Muscle of leg (tissue), 11 donors: ENCODE results near the gene SLC22A1. TPM values are rescaled to one million over a fixed set of nuclear protein-coding genes. Genes with fewer than 3 reads are reported as not detected.
"Not testable (repeated sequence)": the region's sequence is repeated elsewhere in the genome, so short reads cannot be mapped to it uniquely, and the experiment has no call there.

ENCODE experiments used
- DNase-seq: peaks from one replicate; pipeline ENCODE4 v3.0.0; 2013
- H3K27ac ChIP-seq: one replicate; pipeline ENCODE4 v1.5.1; 2013; ENCODE audit warnings: mild to moderate bottlenecking, low read length, control low read depth
- H3K27me3 ChIP-seq: one replicate; pipeline ENCODE4 v1.6.1; 2013; ENCODE audit warnings: low read length; ENCODE audit not compliant: control insufficient read depth, insufficient read depth
- H3K36me3 ChIP-seq: one replicate; pipeline ENCODE4 v1.6.1; 2013; ENCODE audit warnings: low read length; ENCODE audit not compliant: control insufficient read depth, insufficient read depth
- H3K4me1 ChIP-seq: one replicate; pipeline ENCODE4 v1.6.1; 2013; ENCODE audit warnings: low read length; ENCODE audit not compliant: control insufficient read depth, insufficient read depth
- H3K4me3 ChIP-seq: one replicate; pipeline ENCODE4 v1.5.1; 2013; ENCODE audit warnings: low read length, control low read depth
- H3K9me3 ChIP-seq: replicated peaks from 2 replicates; pipeline ENCODE4 v1.6.1; 2013; ENCODE audit warnings: low read depth, low read length; ENCODE audit not compliant: control insufficient read depth
- WGBS: methylation state at CpG from one replicate; pipeline ENCODE4 v1.1.5; 2013; ENCODE audit warnings: missing lambda C conversion rate; ENCODE audit not compliant: insufficient coverage; 5-methylcytosine and 5-hydroxymethylcytosine counted together
- polyA plus RNA-seq, 8 donors: library from polyadenylated mRNA; unstranded; fragments of 120-200 nt; gene quantifications; one replicate each; pipeline versions ENCODE4 v1.2.1 to v1.2.3, GENCODE V29; 2013; ENCODE audit warnings: inconsistent platforms in 1 of 8, low replicate concordance in 1 of 8; ENCODE audit not compliant: insufficient read length in 8 of 8, insufficient read depth in 1 of 8
- total RNA-seq: library from RNA; stranded (reverse); fragments of 120-200 nt; gene quantifications from one replicate; pipeline ENCODE4 v1.2.4, GENCODE V29; 2013

SLC22A1 gene
- total and polyA plus RNA-seq, 9 donors, result 0.13 to 1.2 (median 0.53) TPM

DNA sequence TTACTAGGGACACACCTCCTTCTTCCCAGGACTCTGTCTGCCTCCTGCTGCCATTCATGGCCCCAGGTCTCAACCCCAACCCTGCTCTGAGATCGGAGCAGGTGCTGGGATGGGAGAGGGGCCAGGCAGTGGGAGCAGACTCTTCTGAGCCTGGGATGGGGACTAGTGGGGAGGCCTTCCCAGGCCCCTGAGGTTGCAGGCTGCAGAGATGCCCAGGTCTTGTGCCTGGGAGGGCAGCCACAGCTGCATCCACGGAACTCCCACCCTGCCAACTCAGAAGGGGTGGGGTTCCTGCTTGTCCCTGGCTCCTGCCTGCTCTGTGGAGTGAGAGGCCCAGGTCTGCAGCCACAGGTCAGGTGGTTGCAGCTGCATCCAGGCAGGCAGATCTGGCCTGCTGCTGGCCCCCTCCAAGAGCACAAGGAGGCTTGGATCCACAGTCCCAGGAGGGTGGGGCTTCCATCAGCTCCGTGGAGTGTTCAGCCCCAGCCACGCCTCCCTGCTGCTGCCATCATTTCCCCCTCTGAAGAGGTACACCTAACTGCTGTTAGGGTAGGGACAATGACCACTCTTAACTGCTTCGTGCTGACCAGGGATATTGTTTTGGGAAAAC lies 2.9 kb upstream of the SLC22A1 start:
- WGBS, result 83% methylated on average over 1 of the region's 5 CpGs
- no peak overlapping the region for H3K4me3 ChIP-seq
- peaks cover 6% of the 10 kb centered on the region for H3K9me3 ChIP-seq
- H3K27ac ChIP-seq, result no peak overlapping the region
- H3K36me3 ChIP-seq, result peaks cover 25% of the 10 kb centered on the region
- H3K27me3 ChIP-seq, result no peaks in the 10 kb centered on the region
- DNase-seq, result no peak
- no peaks in the 10 kb centered on the region for H3K4me1 ChIP-seq

DNA sequence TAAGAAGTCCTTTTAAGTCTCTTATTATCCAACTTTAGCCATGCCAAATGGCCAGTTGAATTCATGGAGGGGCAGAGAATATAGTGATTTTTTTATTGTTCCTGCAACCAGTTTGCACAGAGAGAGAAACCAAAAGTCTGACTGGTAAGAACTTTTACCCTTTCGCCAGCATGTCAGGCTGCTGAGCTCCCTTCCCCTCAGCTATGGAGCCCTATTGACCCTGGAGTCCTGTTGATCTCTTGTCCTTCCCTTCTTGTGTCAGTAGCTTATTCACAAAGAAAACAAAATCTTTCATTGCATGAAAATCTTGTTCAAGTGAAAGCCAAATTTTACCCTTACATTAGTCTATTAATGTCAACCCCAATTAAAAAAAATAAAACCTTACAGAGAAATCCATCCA lies 1.5 kb upstream of the SLC22A1 start:
- Histone ChIP-seq H3K4me1 (no peaks in the 10 kb centered on the region), H3K36me3 (peaks cover 24% of the 10 kb centered on the region)
- WGBS, result 100% methylated on average over 1 of the region's 1 CpG

DNA sequence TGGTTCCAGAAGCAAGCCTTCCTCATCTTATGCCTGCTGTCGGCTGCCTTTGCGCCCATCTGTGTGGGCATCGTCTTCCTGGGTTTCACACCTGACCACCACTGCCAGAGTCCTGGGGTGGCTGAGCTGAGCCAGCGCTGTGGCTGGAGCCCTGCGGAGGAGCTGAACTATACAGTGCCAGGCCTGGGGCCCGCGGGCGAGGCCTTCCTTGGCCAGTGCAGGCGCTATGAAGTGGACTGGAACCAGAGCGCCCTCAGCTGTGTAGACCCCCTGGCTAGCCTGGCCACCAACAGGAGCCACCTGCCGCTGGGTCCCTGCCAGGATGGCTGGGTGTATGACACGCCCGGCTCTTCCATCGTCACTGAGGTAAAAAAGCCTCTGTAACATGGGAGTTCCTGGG lies 366 bp downstream of the SLC22A1 start:
- peaks cover 16% of the 10 kb centered on the region for H3K36me3 ChIP-seq

More for the DNA sequence above, 1.5 kb upstream of the SLC22A1 start:
- no peak overlapping the region for H3K4me3 ChIP-seq
- no peak for DNase-seq
- no peaks in the 10 kb centered on the region for H3K27me3 ChIP-seq
- H3K9me3 ChIP-seq, result peaks cover 6% of the 10 kb centered on the region
- no peak overlapping the region for H3K27ac ChIP-seq

DNA sequence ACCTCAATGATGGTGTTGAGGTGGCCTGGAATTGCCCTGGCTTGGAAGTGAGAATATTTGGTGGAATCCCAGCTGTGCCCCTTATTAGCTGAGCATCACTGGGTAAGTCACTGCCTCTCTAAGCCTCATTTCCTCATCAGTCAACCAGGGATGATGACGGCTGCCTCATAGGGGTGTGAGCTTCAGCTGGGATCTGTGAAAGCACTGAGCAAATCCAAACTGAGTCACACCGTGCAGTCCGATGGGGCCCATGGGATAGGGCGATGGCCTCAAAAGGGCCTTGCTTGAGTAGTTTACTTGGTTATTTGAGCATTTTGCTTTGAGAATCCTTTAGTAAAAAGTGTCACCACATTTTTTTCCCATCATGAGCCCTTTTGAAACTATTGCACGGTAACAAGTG lies 1.1 kb downstream of the SLC22A1 start:
- Histone ChIP-seq H3K4me3 (no peak overlapping the region), H3K27ac (no peak overlapping the region), H3K36me3 (peaks cover 9% of the 10 kb centered on the region), H3K4me1 (no peaks in the 10 kb centered on the region), H3K9me3 (peaks cover 4% of the 10 kb centered on the region), H3K27me3 (no peaks in the 10 kb centered on the region)
- WGBS, result no CpG with 5 or more reads among the region's 5 CpGs
- DNase-seq, result no peak

More for the DNA sequence above, 366 bp downstream of the SLC22A1 start:
- peaks cover 6% of the 10 kb centered on the region for H3K9me3 ChIP-seq
- 94% methylated on average over 10 of the region's 14 CpGs for WGBS
- H3K4me1 ChIP-seq, result no peaks in the 10 kb centered on the region
- H3K27ac ChIP-seq, result no peak overlapping the region
- no peak for DNase-seq
- H3K27me3 ChIP-seq, result no peaks in the 10 kb centered on the region
- H3K4me3 ChIP-seq, result no peak overlapping the region

DNA sequence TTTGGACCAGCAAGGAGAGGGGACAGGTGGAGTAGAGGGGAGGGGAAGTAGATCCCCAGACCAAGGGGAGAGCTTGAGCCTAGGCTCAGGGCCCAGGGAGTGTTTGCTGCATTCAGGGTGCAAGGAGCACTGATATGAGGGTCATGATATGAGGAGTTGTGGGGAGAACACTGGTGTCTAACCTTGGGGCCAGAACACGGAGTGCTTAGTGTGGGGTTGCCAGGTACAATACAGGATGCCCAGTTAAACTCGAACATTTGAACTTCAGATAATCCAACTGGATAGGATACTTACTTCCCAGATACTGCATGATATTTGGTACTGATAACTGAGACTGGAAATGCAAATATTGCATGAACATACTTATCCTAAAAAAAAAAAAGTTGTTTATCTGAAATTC lies 2.4 kb downstream of the SLC22A1 start:
- H3K27me3 ChIP-seq, result no peaks in the 10 kb centered on the region
- no peaks in the 10 kb centered on the region for H3K9me3 ChIP-seq
- H3K27ac ChIP-seq, result no peak overlapping the region
- no peak overlapping the region for H3K4me3 ChIP-seq
- no peak for DNase-seq
- no CpG with 5 or more reads among the region's 2 CpGs for WGBS
- H3K36me3 ChIP-seq, result peaks cover 5% of the 10 kb centered on the region
- no peaks in the 10 kb centered on the region for H3K4me1 ChIP-seq

DNA sequence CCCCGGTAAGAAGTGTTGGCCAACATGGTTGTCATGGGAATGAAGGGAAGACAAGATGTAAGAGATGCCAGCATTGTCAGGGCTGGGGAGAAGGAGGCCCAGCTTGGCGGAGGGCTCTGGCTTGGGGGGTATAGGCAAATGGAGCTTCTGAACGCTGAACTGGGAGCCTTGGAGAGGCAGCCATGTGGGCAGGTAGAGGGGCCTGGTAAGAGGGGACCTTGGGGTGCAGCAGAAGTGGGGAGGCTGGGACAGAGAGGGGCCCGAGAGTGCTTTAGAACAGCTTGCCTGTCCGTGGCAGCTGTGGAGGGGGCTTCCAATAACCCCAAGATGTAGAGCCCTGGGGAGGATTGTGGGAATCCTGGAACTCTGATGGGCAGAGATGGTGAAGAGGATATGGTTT lies 3.0 kb downstream of the SLC22A1 start:
- no peaks in the 10 kb centered on the region for H3K27me3 ChIP-seq
- H3K36me3 ChIP-seq, result peaks cover 8% of the 10 kb centered on the region
- no peaks in the 10 kb centered on the region for H3K9me3 ChIP-seq
- no peak overlapping the region for H3K4me3 ChIP-seq
- 88% methylated on average over 5 of the region's 5 CpGs for WGBS
- DNase-seq, result no peak
- H3K27ac ChIP-seq, result no peak overlapping the region
- H3K4me1 ChIP-seq, result no peaks in the 10 kb centered on the region

DNA sequence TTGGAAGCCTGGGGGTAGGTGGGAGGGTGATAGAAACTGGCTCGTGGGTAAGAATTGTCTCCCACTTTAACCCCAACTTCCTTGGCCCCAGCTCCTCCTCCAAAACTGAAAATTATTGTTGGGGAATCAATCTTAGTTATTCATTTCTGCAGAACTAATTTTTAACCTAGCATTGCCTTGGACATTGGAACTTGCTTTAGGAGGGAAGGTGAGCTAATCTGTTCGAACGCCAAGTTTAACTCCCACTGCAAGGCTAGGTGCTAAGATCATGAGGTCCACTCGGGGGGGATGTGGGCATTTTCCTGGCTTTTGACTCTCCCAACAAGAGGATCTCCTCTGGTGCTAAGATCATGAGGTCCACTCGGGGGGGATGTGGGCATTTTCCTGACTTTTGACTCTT lies 3.5 kb downstream of the SLC22A1 start:
- 100% methylated on average over 2 of the region's 5 CpGs for WGBS
- H3K27ac ChIP-seq, H3K4me1 ChIP-seq, DNase-seq, H3K9me3 ChIP-seq, H3K4me3 ChIP-seq, H3K27me3 ChIP-seq, H3K36me3 ChIP-seq: not testable (repeated sequence)

DNA sequence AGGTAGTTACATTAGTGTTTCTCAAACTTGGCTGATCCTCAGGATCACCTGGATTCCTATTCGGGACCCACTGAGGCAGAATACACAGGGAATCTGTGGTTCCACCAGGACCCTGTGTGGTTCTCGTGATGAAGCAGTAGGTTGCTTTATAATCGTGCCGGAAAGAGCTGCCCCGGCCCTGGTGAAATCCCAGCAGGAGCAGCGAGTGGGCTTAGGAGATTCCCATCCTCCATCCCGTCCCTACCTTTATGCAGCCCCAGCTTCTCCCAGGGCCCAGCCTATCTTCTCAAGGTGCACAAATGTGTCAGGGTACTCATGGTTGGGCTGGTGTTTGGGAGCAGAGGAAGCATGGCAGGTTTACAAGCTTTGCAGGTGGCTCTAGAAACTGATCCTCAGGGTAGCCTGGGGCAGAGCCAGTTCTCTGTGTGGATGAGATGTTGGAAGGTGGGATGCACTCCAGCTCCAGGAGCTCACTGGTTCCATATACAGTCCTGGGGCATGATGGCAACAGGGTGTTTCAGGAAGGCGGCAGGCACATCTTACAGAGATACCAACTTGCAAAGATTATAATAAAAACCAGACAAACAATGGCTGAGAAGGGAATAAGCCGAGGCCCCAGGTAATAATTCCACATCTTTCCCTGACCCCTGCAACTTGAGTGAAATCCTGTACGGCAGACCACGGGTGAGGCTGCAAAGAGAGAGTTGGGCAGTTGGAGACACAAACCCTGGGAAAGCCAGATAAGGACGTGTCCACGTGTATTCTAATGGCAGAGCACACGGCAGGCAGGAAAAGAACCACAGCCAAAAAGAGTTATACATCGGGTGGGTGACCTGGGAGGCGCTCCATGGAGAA lies 5.9 kb downstream of the SLC22A1 start:
- DNase-seq, result no peak
- Histone ChIP-seq H3K9me3 (no peaks in the 10 kb centered on the region), H3K4me1 (no peaks in the 10 kb centered on the region), H3K27me3 (no peaks in the 10 kb centered on the region), H3K4me3 (no peak overlapping the region), H3K36me3 (peaks cover 9% of the 10 kb centered on the region), H3K27ac (no peak overlapping the region)
- WGBS, result 82% methylated on average over 9 of the region's 16 CpGs

DNA sequence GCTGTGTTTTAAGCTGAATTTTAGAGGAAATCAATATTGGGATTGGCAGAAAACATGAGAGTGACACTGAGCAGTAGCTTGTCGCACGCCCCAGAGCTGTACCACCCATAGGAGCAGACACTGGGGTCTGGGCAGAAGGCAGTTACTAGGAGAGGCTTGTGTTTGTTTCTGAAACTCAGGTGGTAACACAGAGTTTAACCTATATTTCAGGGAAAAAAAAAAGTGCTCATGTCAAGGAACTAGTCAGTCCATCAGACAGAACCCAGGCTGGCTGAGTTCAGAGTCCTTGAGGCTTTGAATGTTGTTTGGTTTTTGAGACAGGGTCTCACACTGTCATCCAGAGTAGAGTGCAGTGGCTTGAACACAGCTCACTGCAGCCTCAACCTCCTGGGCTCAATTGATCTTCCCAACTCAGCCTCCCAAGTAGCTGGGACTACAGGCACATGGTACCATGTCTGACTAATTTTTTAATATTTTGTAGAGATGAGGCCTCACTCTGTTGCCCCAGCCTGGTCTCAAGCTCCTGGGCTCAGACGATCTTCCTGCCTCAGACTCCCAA lies 6.6 kb downstream of the SLC22A1 start:
- WGBS, result 89% methylated on average over 3 of the region's 3 CpGs
- DNase-seq, result no peak
- peaks cover 7% of the 10 kb centered on the region for H3K36me3 ChIP-seq
- no peaks in the 10 kb centered on the region for H3K4me1 ChIP-seq
- no peak overlapping the region for H3K4me3 ChIP-seq
- H3K9me3 ChIP-seq, result no peaks in the 10 kb centered on the region
- no peak overlapping the region for H3K27ac ChIP-seq
- H3K27me3 ChIP-seq, result no peaks in the 10 kb centered on the region

DNA sequence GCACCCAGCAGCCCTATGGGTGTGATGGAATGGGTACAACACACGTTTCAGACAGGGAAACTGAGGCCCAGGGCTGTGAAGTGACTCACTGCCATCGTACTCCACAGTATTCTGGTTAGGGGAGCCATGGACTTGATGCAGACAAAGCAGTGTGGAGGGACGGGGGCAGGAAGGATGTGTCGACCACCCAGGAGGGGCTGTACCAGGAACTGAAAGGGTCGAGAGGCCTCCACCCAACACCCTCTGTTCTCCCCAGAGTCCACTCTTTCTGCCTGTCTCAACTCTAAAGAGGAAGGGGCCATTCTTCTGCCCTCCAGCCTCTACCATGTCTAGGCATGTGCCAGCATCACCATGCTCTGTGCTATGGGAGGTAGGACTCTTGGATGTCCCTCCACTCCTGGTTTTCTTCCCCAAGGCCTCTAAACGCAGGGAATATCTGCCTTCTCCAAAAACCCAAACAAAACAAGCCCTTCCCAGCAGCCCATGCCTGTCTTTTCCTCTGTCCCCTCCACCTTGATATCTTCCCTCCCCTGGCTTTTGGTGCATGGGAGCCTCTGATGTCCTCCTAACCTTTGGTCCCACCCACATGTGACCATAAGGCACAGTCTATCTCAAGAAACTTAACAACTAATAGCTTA lies 7.4 kb downstream of the SLC22A1 start:
- no peak for DNase-seq
- Histone ChIP-seq H3K27ac (no peak overlapping the region), H3K4me1 (no peaks in the 10 kb centered on the region), H3K9me3 (no peaks in the 10 kb centered on the region), H3K27me3 (no peaks in the 10 kb centered on the region), H3K36me3 (peaks cover 7% of the 10 kb centered on the region), H3K4me3 (no peak overlapping the region)
- 75% methylated on average over 2 of the region's 6 CpGs for WGBS
